ENCODE results near the gene TPBG. TPM values are rescaled to one million over a fixed set of nuclear protein-coding genes. Genes with fewer than 3 reads are reported as not detected.

Gene TPBG
- total RNA-seq (2022; extraction: Qiagen RNA extraction): 32.0 to 39.6 TPM (median 37.7 TPM) in 5 replicates

GRCh38 chr6:82363428-82364086, at the start of gene TPBG:
TSS of gene TPBG (plus strand) at chr6:82363817. CDS start at chr6:82364962, 1,145 bp downstream.

Other genes starting within 250 kb of the TPBG start
- 24.8 to 31.8 TPM (median 29.4 TPM) in 5 replicates for gene IBTK, start 116.1 kb upstream of the TPBG start, total RNA-seq (2022; extraction: Qiagen RNA extraction)